ENCODE measurements around the gene ASIC2.

DNA sequence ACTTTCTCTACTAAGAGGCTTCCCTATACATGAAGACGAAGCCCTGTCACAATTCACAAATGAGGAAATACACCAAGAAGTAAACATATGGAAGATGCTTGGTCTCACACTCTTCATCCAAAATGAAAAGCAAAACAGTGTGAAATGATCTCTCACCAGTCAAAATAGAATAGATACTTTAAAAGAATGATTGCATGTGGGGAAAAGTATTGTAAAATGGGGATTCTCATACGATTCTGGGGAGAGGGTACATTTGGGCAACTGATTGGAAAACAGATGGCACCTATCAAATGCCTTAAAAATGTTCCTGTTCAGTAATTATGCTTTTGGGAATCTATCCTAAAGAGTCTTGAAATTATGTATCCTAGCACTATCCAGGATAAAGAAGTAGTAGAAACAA lies 78.1 kb downstream of the ASIC2 start:
- TF ChIP-seq ZBTB21 (tag by site-specific recombination; IDR thresholded peaks at IDR 0.05) (no peak), ZNF274 (IDR thresholded peaks at IDR 0.05; ENCODE audit: low read length) (no peak), ZNF274 (tag by site-specific recombination; IDR thresholded peaks at IDR 0.05; ENCODE audit: borderline replicate concordance) (no peak), ZNF24 (tag by site-specific recombination; IDR thresholded peaks at IDR 0.05) (no peak)
- TF ChIP-seq, protein P1, sequence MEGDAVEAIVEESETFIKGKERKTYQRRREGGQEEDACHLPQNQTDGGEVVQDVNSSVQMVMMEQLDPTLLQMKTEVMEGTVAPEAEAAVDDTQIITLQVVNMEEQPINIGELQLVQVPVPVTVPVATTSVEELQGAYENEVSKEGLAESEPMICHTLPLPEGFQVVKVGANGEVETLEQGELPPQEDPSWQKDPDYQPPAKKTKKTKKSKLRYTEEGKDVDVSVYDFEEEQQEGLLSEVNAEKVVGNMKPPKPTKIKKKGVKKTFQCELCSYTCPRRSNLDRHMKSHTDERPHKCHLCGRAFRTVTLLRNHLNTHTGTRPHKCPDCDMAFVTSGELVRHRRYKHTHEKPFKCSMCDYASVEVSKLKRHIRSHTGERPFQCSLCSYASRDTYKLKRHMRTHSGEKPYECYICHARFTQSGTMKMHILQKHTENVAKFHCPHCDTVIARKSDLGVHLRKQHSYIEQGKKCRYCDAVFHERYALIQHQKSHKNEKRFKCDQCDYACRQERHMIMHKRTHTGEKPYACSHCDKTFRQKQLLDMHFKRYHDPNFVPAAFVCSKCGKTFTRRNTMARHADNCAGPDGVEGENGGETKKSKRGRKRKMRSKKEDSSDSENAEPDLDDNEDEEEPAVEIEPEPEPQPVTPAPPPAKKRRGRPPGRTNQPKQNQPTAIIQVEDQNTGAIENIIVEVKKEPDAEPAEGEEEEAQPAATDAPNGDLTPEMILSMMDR (tag by site-specific recombination; IDR thresholded peaks at IDR 0.05) = no peak
